ENCODE results near the gene WBP11. TPM values are rescaled to one million over a fixed set of nuclear protein-coding genes. Genes with fewer than 3 reads are reported as not detected.

The WBP11 gene
- total RNA-seq, 4 donors from 2014 or later = 16.7 to 24.4 (median 19.7) TPM

DNA sequence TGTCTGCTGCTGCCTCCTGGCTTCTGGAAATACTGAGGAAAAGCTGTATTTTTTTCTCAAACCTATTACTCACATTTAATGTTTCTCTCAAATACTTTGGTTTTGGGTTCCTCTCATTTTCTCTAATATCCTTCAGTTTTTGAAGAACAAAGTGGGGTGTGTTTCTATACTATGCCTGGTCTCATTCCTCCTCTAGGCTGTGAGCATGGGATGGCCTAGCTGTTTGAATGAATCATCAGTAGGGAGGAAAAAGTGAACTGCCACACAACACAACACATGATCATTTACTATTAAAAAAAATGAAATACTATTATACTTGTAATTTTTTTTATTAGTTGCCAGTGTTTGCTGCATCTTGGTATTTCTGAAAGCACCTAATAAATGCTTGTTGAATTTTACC, 22.0 kb upstream of the WBP11 start:
- H3K4me3 ChIP-seq = no peak overlapping the region
- no peaks in the 10 kb centered on the region for H3K4me1 ChIP-seq
- DNase-seq (ENCODE audit: low spot score in 2 of 2) = no peak
- no peaks in the 10 kb centered on the region for H3K36me3 ChIP-seq
- H3K27me3 ChIP-seq = no peaks in the 10 kb centered on the region
- H3K27ac ChIP-seq = no peak overlapping the region
- no peaks in the 10 kb centered on the region for H3K9me3 ChIP-seq
- no peak for TF ChIP-seq CTCF (IDR thresholded peaks at IDR 0.05)
- no peak for TF ChIP-seq EP300 (IDR thresholded peaks at IDR 0.05)

GRCh38 chr12:14824012-14824634, 20.8 kb upstream of the WBP11 start:
- no peaks in the 10 kb centered on the region for H3K36me3 ChIP-seq
- H3K27me3 ChIP-seq = no peaks in the 10 kb centered on the region
- H3K4me1 ChIP-seq = no peaks in the 10 kb centered on the region
- no peak for DNase-seq (ENCODE audit: low spot score in 2 of 2)
- WGBS = 82% methylated on average over 1 of the region's 1 CpG
- H3K9me3 ChIP-seq = no peaks in the 10 kb centered on the region
- TF ChIP-seq CTCF (IDR thresholded peaks at IDR 0.05) (no peak), POLR2A (IDR thresholded peaks at IDR 0.05) (no peak), EP300 (IDR thresholded peaks at IDR 0.05) (no peak), POLR2AphosphoS5 (IDR thresholded peaks at IDR 0.05) (no peak)
- no peak overlapping the region for H3K27ac ChIP-seq
- no peak overlapping the region for H3K4me3 ChIP-seq

DNA sequence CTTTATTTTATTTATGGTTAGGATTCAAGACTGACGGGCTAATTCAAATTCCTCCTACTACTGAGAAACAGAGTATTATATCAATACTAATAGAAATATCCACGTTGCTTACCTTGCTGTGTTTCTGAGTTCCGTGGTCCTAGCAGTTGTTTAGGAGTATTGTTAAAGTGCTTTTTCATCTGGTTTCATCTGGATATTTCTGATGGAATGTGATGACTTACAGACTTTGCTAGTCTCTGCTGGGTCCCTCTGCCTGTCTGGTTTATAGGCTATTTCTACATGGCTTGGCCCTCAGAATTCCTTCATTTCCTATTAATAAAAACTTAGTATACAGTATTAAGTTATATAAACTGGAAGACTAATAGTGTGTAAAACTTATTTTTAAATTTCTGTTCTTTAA, 10.7 kb upstream of the WBP11 start, which contains the start of gene SMCO3:
Gene SMCO3 (minus strand): TSS at position 169 of the 400 bp plus-strand sequence. CDS start 7,502 bp downstream, outside the sequence.
- Histone ChIP-seq H3K9me3 (no peaks in the 10 kb centered on the region), H3K36me3 (no peaks in the 10 kb centered on the region), H3K4me1 (no peaks in the 10 kb centered on the region), H3K4me3 (no peak within 1 kb of the TSS), H3K27ac (no peak within 1 kb of the TSS), H3K27me3 (no peaks in the 10 kb centered on the region)
- TF ChIP-seq EP300 (IDR thresholded peaks at IDR 0.05) (no peak), POLR2A (IDR thresholded peaks at IDR 0.05) (no peak), CTCF (IDR thresholded peaks at IDR 0.05) (no peak), POLR2AphosphoS5 (IDR thresholded peaks at IDR 0.05) (no peak)
- 67% methylated on average over 3 of the region's 3 CpGs for WGBS
- no peak for DNase-seq (ENCODE audit: low spot score in 2 of 2)

DNA sequence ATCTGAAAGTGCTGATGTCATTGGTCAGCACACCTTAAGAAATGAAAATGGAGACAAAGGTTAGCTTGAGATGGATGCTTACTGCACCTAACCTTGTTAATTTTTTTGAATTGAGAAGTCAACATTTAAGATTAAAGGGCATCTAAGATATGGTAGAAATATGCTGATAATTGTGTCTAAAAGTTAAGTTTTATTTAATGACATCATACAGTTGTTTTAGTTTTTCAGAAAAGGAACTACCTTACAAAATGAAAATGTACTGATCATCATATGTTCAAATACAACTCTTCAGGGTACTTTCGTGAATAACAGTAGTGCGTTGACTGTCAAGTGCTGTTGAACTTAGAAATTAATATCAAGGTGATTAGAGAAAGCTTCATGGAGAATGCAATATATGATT, 8.2 kb upstream of the WBP11 start:
- DNase-seq (ENCODE audit: low spot score in 2 of 2) = no peak
- Histone ChIP-seq H3K27me3 (no peaks in the 10 kb centered on the region), H3K4me3 (no peak overlapping the region), H3K27ac (no peak overlapping the region), H3K9me3 (no peaks in the 10 kb centered on the region), H3K36me3 (no peaks in the 10 kb centered on the region), H3K4me1 (no peaks in the 10 kb centered on the region)
- no peak for TF ChIP-seq POLR2A (IDR thresholded peaks at IDR 0.05)
- TF ChIP-seq EP300 (IDR thresholded peaks at IDR 0.05) = no peak
- no peak for TF ChIP-seq CTCF (IDR thresholded peaks at IDR 0.05)
- no peak for TF ChIP-seq POLR2AphosphoS5 (IDR thresholded peaks at IDR 0.05)
- WGBS = 95% methylated on average over 2 of the region's 2 CpGs

DNA sequence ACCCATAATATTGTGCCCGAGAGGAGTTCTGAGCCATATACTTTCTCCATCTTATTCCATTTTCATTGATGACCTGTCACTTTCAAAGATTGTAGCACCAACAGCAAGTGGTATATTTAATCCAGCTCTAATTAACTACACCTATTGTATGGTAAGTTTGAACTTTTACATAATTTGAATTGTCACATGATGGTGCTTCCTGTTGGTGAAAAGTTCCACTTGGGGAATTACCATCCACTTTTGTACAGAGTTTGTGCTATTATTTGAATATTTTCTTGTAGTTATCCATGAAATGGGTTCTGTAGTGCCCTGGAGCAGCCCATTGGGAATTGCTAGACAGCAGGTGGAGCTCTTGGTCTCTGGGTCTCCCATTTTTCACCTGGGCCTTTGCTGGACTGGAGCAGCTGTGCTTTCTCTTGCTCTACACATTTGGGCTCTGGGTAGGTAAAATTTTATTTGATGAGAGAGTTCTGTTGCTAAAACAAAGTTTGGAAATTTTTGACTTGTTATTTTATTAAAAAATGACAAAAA, 7.7 kb upstream of the WBP11 start:
- Histone ChIP-seq H3K27me3 (no peaks in the 10 kb centered on the region), H3K36me3 (no peaks in the 10 kb centered on the region), H3K27ac (no peak overlapping the region), H3K4me3 (no peak overlapping the region), H3K4me1 (no peaks in the 10 kb centered on the region), H3K9me3 (no peaks in the 10 kb centered on the region)
- WGBS = 96% methylated on average over 1 of the region's 1 CpG
- no peak for DNase-seq (ENCODE audit: low spot score in 2 of 2)
- TF ChIP-seq POLR2A (IDR thresholded peaks at IDR 0.05) (no peak), CTCF (IDR thresholded peaks at IDR 0.05) (no peak), EP300 (IDR thresholded peaks at IDR 0.05) (no peak), POLR2AphosphoS5 (IDR thresholded peaks at IDR 0.05) (no peak)
